Measurements from ENCODE around the gene HBA2.
A peak's percentile ranks its signal among the peaks of the same experiment; 100 is the strongest.

The HBA2 gene

GRCh38 chr16:189604-190186, 17.0 kb downstream of the HBA2 start:
- CTCF ChIA-PET, result no interaction called here
- POLR2A ChIA-PET (ENCODE audit: low non-redundant PET), result no interaction called here
- no peak overlapping the region for H3K27ac ChIP-seq
- TF ChIP-seq, protein P1, sequence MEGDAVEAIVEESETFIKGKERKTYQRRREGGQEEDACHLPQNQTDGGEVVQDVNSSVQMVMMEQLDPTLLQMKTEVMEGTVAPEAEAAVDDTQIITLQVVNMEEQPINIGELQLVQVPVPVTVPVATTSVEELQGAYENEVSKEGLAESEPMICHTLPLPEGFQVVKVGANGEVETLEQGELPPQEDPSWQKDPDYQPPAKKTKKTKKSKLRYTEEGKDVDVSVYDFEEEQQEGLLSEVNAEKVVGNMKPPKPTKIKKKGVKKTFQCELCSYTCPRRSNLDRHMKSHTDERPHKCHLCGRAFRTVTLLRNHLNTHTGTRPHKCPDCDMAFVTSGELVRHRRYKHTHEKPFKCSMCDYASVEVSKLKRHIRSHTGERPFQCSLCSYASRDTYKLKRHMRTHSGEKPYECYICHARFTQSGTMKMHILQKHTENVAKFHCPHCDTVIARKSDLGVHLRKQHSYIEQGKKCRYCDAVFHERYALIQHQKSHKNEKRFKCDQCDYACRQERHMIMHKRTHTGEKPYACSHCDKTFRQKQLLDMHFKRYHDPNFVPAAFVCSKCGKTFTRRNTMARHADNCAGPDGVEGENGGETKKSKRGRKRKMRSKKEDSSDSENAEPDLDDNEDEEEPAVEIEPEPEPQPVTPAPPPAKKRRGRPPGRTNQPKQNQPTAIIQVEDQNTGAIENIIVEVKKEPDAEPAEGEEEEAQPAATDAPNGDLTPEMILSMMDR (conservative IDR thresholded peaks at IDR 0.05; ENCODE audit: low read depth), result no peak
- DNase-seq (ENCODE audit: low spot score), result no peak

GRCh38 chr16:191831-192230, 19.2 kb downstream of the HBA2 start:
- peak overlapping the region; percentile 29 for H3K27ac ChIP-seq
- no peak for DNase-seq (ENCODE audit: low spot score)
- CTCF ChIA-PET, result interaction anchor here (0.9 kb wide), 2 partner anchors 10 to 170 kb away, joined by 3 to 6 read pairs; no protein-coding TSS in a partner anchor
- TF ChIP-seq, protein P1 (conservative IDR thresholded peaks at IDR 0.05; ENCODE audit: low read depth), result no peak
- POLR2A ChIA-PET (ENCODE audit: low non-redundant PET), result no interaction called here

DNA sequence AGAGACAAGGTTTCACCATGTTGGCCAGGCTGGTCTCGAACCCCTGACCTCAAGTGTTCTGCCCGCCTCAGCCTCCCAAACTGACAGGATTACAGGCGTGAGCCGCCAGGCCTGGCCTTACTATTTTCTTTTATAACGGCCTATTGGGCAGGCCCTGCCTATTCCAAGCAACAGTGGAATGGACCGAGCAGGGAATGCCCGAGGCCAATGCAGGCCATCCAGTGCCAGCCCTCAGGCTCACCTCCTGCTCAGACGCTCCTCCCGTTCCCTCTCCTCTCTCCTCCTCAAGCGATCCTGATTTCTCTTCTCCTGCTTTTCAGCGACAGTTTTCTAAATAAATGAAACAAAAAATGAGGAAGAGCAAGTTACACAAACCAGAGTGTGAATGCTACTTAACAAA, 20.0 kb downstream of the HBA2 start:
- POLR2A ChIA-PET (ENCODE audit: low non-redundant PET), result no interaction called here

GRCh38 chr16:193441-193840, 20.8 kb downstream of the HBA2 start:
- TF ChIP-seq, protein P1 (conservative IDR thresholded peaks at IDR 0.05; ENCODE audit: low read depth), result no peak
- DNase-seq (ENCODE audit: low spot score), result no peak
- ChIA-PET CTCF (no interaction called here), POLR2A (ENCODE audit: low non-redundant PET) (no interaction called here)
- no peak overlapping the region; the same call in 1 of the 2 replicates for H3K27ac ChIP-seq

More for the DNA sequence above, 20.0 kb downstream of the HBA2 start:
- TF ChIP-seq, protein P1 (conservative IDR thresholded peaks at IDR 0.05; ENCODE audit: low read depth), result no peak
- no peak overlapping the region for H3K27ac ChIP-seq
- CTCF ChIA-PET, result no interaction called here
- DNase-seq (ENCODE audit: low spot score), result no peak

DNA sequence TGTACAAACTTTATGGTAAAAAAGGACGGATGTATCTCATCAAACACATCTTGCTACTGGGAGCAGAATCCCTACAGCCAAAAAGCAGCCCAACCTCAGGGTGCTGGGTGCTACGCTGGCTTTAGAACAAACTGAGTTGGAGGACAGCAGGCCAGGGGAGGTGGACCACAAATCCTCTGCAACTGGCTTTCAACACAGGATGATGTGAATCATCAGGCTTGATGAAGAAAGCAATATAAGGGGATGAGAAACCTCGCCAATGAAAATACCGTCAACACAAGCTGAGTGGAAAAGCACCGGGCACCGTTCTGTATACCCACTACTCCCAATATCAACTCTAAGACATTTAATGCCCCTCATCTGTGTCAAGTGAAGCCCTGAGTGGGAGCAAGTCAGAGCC, 21.8 kb downstream of the HBA2 start:
- DNase-seq (ENCODE audit: low spot score), result no peak
- ChIA-PET CTCF (no interaction called here), POLR2A (ENCODE audit: low non-redundant PET) (no interaction called here)
- TF ChIP-seq, protein P1 (conservative IDR thresholded peaks at IDR 0.05; ENCODE audit: low read depth), result no peak
- H3K27ac ChIP-seq, result no peak overlapping the region

GRCh38 chr16:200388-200787, 27.7 kb downstream of the HBA2 start:
- no peak for DNase-seq (ENCODE audit: low spot score)
- ChIA-PET CTCF (interaction anchor here (1.5 to 1.7 kb wide), 2 partner anchors 12 to 19 kb away, joined by 3 to 9 read pairs; no protein-coding TSS in a partner anchor), POLR2A (ENCODE audit: low non-redundant PET) (interaction anchor here (0.6 kb wide), 2 partner anchors 34 to 152 kb away, joined by 3 to 4 read pairs; partner anchors contain the start of genes AXIN1 and FAM234A)
- H3K27ac ChIP-seq, result no peak overlapping the region
- TF ChIP-seq, protein P1 (conservative IDR thresholded peaks at IDR 0.05; ENCODE audit: low read depth), result no peak
